ENCODE data around the gene GPX8. TPM values are rescaled to one million over a fixed set of nuclear protein-coding genes. Genes with fewer than 3 reads are reported as not detected.

GPX8 gene
- polyA plus RNA-seq, 3 donors, result not detected

- DNase-seq, result no peak
- WGBS (ENCODE audit: insufficient coverage), result no CpG with 5 or more reads among the region's 2 CpGs
These were observed 51.4 kb downstream of the GPX8 start for GRCh38 chr5:55211184-55211874.

More at GRCh38 chr5:55211184-55211874, 51.4 kb downstream of the GPX8 start:
- H3K36me3 Mint-ChIP-seq, result no peaks in the 10 kb centered on the region
- Histone ChIP-seq H3K36me3 (replicated peaks in 1 of 2; ENCODE audit: control insufficient read depth in 1 of 2, insufficient read depth in 2 of 2, low read length in 2 of 2) (no peaks in the 10 kb centered on the region), H3K9me3 (replicated peaks in 1 of 2; ENCODE audit: control insufficient read depth in 1 of 2, insufficient read depth in 1 of 2, low read length in 2 of 2) (no peaks in the 10 kb centered on the region), H3K27ac (ENCODE audit: low read depth in 1 of 2, low read length in 2 of 2) (no peak overlapping the region), H3K9ac (ENCODE audit: insufficient read depth, low read length, poor library complexity, severe bottlenecking) (no peak overlapping the region), H4K20me1 (ENCODE audit: insufficient read depth, low read length) (no peaks in the 10 kb centered on the region), H3K4me3 (replicated peaks in 1 of 3; ENCODE audit: low read depth in 2 of 3, low read length in 3 of 3) (no peak overlapping the region), H3K4me1 (ENCODE audit: control insufficient read depth in 1 of 2, insufficient read depth in 2 of 2, low read length in 2 of 2) (no peaks in the 10 kb centered on the region), H2AFZ (ENCODE audit: insufficient read depth, low read depth, low read length, poor library complexity, severe bottlenecking) (no peak overlapping the region), H3K27me3 (ENCODE audit: control insufficient read depth in 2 of 2, insufficient read depth in 2 of 2, low read length in 2 of 2) (peaks cover 2 to 31% of the 10 kb centered on the region in 2 donors), H3K79me2 (ENCODE audit: insufficient read depth, low read length) (no peaks in the 10 kb centered on the region), H3K4me2 (replicated peaks; ENCODE audit: extremely low read depth, low read length, poor library complexity, severe bottlenecking) (no peak overlapping the region)
- no peaks in the 10 kb centered on the region for H3K4me1 Mint-ChIP-seq
- H3K27me3 Mint-ChIP-seq (ENCODE audit: low read depth in 3 of 3), result peaks cover 16 to 42% (median 16%) of the 10 kb centered on the region in 3 donors
- TF ChIP-seq, protein P1, sequence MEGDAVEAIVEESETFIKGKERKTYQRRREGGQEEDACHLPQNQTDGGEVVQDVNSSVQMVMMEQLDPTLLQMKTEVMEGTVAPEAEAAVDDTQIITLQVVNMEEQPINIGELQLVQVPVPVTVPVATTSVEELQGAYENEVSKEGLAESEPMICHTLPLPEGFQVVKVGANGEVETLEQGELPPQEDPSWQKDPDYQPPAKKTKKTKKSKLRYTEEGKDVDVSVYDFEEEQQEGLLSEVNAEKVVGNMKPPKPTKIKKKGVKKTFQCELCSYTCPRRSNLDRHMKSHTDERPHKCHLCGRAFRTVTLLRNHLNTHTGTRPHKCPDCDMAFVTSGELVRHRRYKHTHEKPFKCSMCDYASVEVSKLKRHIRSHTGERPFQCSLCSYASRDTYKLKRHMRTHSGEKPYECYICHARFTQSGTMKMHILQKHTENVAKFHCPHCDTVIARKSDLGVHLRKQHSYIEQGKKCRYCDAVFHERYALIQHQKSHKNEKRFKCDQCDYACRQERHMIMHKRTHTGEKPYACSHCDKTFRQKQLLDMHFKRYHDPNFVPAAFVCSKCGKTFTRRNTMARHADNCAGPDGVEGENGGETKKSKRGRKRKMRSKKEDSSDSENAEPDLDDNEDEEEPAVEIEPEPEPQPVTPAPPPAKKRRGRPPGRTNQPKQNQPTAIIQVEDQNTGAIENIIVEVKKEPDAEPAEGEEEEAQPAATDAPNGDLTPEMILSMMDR (IDR thresholded peaks at IDR 0.05), result no peak
- H3K9me3 Mint-ChIP-seq, result peaks cover 0 to 2% (median 0%) of the 10 kb centered on the region in 7 donors
- H3K4me3 Mint-ChIP-seq, result no peak overlapping the region
- intact Hi-C loops (cut with micrococcal nuclease), result no loop called here
- no peak overlapping the region for H3K27ac Mint-ChIP-seq

Small RNA genes within 50 kb of the gene (small RNA-seq; reads per million reads assigned to genes)
- gene MIR449A (ENCODE audit: insufficient read length, low read depth) (0.94 reads per million), gene MIR449B (ENCODE audit: insufficient read length, low read depth) (not detected), gene MIR449C (ENCODE audit: insufficient read length, low read depth) (not detected)

Other genes starting within 250 kb of the GPX8 start
- not detected for gene ESM1, start 174.6 kb upstream of the GPX8 start, polyA plus RNA-seq
- under 1 TPM; 0.04 to 0.79 (median 0.38) TPM for gene GZMK, start 135.9 kb upstream of the GPX8 start, polyA plus RNA-seq
- gene GZMA, start 57.5 kb upstream of the GPX8 start, polyA plus RNA-seq, result 1 to 10 TPM in 2 of 3 donors, not detected in 1; 2.3 to 2.6 TPM
- gene CDC20B, start 13.0 kb downstream of the GPX8 start, polyA plus RNA-seq, result not detected
- not detected for gene MCIDAS, start 67.1 kb downstream of the GPX8 start, polyA plus RNA-seq
- gene CCNO, start 73.4 kb downstream of the GPX8 start, polyA plus RNA-seq, result under 1 TPM in 1 of 3 donors, not detected in 2; 0.05 TPM
- 10 to 100 TPM in 1 of 3 donors, 1 to 10 TPM in 2; 5.2 to 15.9 (median 9.7) TPM for gene DHX29, start 147.5 kb downstream of the GPX8 start, polyA plus RNA-seq
- gene MTREX, start 147.8 kb downstream of the GPX8 start, polyA plus RNA-seq, result 10 to 100 TPM; 10.2 to 14.4 (median 12.2) TPM